Left ventricle myocardium inferior (tissue), 1 donor: ENCODE results near the gene SRP14. TPM values are rescaled to one million over a fixed set of nuclear protein-coding genes. Genes with fewer than 3 reads are reported as not detected.
"Not testable (repeated sequence)": the region's sequence is repeated elsewhere in the genome, so short reads cannot be mapped to it uniquely, and the experiment has no call there.

Experiments
- DNase-seq: peaks from one replicate; pipeline ENCODE4 v3.0.0-alpha.2; 2020
- H3K27ac ChIP-seq: fragments of 200-600 bp; replicated peaks from 2 replicates; pipeline ENCODE4 v1.8.0; 2021
- H3K27me3 ChIP-seq: fragments of 200-600 bp; 2 replicates; pipeline ENCODE4 v1.8.0; 2021; ENCODE audit warnings: low read depth
- H3K36me3 ChIP-seq: fragments of 200-600 bp; 2 replicates; pipeline ENCODE4 v1.8.0; 2021
- H3K4me1 ChIP-seq: fragments of 200-600 bp; 2 replicates; pipeline ENCODE4 v1.8.0; 2021
- H3K4me3 ChIP-seq: fragments of 200-600 bp; 2 replicates; pipeline ENCODE4 v1.8.0; 2021; ENCODE audit warnings: mild to moderate bottlenecking, moderate library complexity
- H3K9me3 ChIP-seq: fragments of 200-600 bp; replicated peaks from 2 replicates; pipeline ENCODE4 v1.8.0; 2021
- CTCF ChIP-seq: fragments of 200-600 bp; IDR thresholded peaks from 2 replicates; pipeline ENCODE4 v1.8.0; 2021; ENCODE audit warnings: antibody characterized with exemption, mild to moderate bottlenecking, borderline replicate concordance
- intact Hi-C: fragments of 100-400 bp; cut with micrococcal nuclease; formaldehyde crosslinking; loops from one replicate; pipeline ENCODE4 v1.11.0; 2022
- total RNA-seq: library from RNA; stranded (reverse); fragmentation: NEBNext Ultra II Directional; extraction: Animal tissue kit (Norgen Biotek cat#: 25700); gene quantifications from one replicate; pipeline ENCODE4 v1.2.1, GENCODE V29; 2021
- donor health status: DM: no; HTN: yes; CAD: no; lungs with severe emphysema.

The SRP14 gene
- total RNA-seq, 1 donor from 2014 or later: 240 TPM

DNA sequence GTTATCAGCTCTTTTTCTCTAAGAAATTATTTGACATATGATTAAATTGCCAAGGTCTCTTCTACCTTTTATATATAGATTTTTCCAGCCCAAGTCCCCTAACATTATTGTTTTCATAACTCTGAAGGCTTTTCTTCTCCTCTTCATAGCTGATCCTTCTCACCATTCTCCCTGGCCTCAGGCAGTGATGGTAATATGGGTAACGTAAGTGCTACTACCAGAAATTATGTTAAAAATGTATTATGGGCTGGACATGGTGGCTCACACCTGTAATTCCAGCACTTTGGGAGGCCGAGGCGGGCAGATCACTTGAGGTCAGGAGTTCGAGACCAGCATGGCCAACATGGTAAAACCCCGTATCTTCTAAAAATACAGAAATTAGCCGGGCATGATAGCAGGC lies 40.5 kb upstream of the SRP14 start:
- Histone ChIP-seq H3K4me3 (no peak overlapping the region), H3K4me1 (peaks cover 32% of the 10 kb centered on the region), H3K27me3 (no peaks in the 10 kb centered on the region), H3K27ac (no peak overlapping the region), H3K36me3 (no peaks in the 10 kb centered on the region), H3K9me3 (no peaks in the 10 kb centered on the region)
- intact Hi-C loops: no loop called here
- no peak for DNase-seq
- no peak for TF ChIP-seq CTCF

- Histone ChIP-seq H3K36me3 (no peaks in the 10 kb centered on the region), H3K27ac (no peak overlapping the region), H3K4me3 (no peak overlapping the region), H3K4me1 (peaks cover 15% of the 10 kb centered on the region), H3K27me3 (no peaks in the 10 kb centered on the region), H3K9me3 (no peaks in the 10 kb centered on the region)
- no peak for DNase-seq
- intact Hi-C loops: no loop called here
- TF ChIP-seq CTCF: no peak
Observed at GRCh38 chr15:40075298-40076044, 36.5 kb upstream of the SRP14 start.

- H3K36me3 ChIP-seq, DNase-seq, H3K27ac ChIP-seq, H3K4me3 ChIP-seq, intact Hi-C loops, H3K9me3 ChIP-seq, H3K27me3 ChIP-seq: not testable (repeated sequence)
- peaks cover 20% of the 10 kb centered on the region for H3K4me1 ChIP-seq
Observed at GRCh38 chr15:40074656-40075055, 35.7 kb upstream of the SRP14 start.

DNA sequence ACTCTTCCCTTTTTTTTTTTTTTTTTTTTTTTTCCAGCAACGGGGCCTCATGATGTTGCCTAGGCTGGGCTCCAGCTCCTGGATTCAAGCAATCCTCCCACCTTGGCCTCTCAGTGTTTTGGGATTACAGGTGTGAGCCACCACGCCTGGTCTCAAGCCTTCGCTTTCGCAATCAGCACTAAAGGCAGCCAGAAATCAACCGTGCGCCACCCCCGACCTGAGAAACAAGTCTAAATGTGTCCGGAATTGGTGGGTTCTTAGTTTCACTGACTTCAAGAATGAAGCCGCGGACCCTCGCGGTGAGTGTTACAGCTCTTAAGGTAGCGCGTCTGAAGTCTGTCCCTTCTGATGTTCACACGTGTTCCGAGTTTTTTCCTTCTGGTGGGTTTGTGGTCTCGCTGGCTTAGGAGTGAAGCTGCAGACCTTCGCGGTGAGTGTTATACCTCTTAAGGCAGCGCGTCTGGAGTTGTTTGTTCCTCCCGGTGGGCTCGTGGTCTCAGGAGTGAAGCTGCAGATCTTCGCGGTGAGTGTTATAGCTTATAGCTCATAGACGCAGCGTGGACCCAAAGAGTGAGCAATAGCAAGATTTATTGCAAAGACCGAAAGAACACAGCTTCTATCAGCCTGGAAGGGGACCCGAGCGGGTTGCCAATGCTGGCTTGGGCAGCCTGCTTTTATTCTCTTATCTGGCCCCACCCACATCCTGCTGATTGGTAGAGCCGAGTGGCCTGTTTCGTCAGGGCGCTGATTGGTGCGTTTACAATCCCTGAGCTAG lies 34.9 kb upstream of the SRP14 start:
- H3K4me1 ChIP-seq: peaks cover 27% of the 10 kb centered on the region
- H3K4me3 ChIP-seq, H3K36me3 ChIP-seq, intact Hi-C loops, H3K9me3 ChIP-seq, H3K27ac ChIP-seq, DNase-seq, H3K27me3 ChIP-seq: not testable (repeated sequence)

- peak; percentile 65 for DNase-seq
- TF ChIP-seq CTCF: peak; percentile 36
- peak overlapping the region; percentile 40 for H3K4me3 ChIP-seq
- H3K27ac ChIP-seq: peak overlapping the region; percentile 49
- no peaks in the 10 kb centered on the region for H3K9me3 ChIP-seq
- H3K27me3 ChIP-seq: no peaks in the 10 kb centered on the region
- peaks cover 36% of the 10 kb centered on the region for H3K4me1 ChIP-seq
- H3K36me3 ChIP-seq: no peaks in the 10 kb centered on the region
- intact Hi-C loops: no loop called here
Observed at GRCh38 chr15:40072216-40072990, 33.4 kb upstream of the SRP14 start.

DNA sequence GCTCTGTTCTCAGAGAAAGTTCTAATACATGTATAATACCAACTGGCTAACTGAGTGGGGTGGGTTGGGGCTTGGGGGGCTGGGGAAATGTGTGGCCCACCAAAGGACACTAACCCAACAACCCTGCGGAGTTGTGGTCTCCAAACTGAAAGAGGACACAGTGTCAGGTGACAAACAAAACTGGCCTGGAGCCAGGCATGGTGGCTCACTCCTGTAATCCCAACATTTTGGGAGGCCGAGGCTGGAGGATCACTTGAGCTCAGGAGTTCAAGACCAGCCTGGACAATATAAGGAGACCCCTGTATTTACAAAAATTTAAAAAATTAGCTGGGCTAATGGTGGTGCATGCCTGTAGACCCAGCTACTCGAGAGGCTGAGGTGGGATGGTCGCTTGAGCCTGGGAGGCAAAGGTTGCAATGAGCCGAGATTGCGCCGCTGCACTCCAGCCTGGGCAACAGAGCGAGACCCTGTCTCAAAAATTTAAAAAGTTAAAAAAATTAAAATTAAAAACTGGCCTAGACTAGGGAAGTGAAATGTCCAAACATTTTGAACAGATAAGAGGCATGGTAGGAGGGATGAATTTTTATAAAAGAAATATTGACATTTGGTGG lies 31.7 kb upstream of the SRP14 start:
- no peaks in the 10 kb centered on the region for H3K27me3 ChIP-seq
- DNase-seq: no peak
- intact Hi-C loops: no loop called here
- H3K4me1 ChIP-seq: peaks cover 36% of the 10 kb centered on the region
- no peak overlapping the region for H3K27ac ChIP-seq
- no peak for TF ChIP-seq CTCF
- no peaks in the 10 kb centered on the region for H3K9me3 ChIP-seq
- no peak overlapping the region for H3K4me3 ChIP-seq
- H3K36me3 ChIP-seq: peaks cover 2% of the 10 kb centered on the region
